K562 (cell line): ENCODE results near the gene SIRPG. TPM values are rescaled to one million over a fixed set of nuclear protein-coding genes. Genes with fewer than 3 reads are reported as not detected.

Experiments
- ATAC-seq: fragments of 200-7000 bp; cut with Tn5 transposase; 3 replicates; pipeline ENCODE4 v1.9.1; 2020; ENCODE audit warnings: moderate library complexity
- BruUV-seq: library from RNA; stranded (reverse); fragments of 400-500 nt; replicated peaks from 2 replicates; lab custom pipeline; 2021; lab: Mats Ljungman, UMichigan
- CTCF ChIA-PET: fragments of 300-600 bp; formaldehyde crosslinking; extraction: SDS; loops from one replicate; lab custom pipeline; 2021; ENCODE audit warnings: low intra/inter-chr PET ratio; lab: Yijun Ruan, JAX
- POLR2A ChIA-PET: fragments of 300-600, 350-650 bp; sonication (Branson Sonifier 250); formaldehyde crosslinking; extraction: SDS; loops from one replicate; lab custom pipeline; 2021; ENCODE audit warnings: antibody characterized with exemption, inconsistent platforms; lab: Yijun Ruan, JAX
- DNase-seq, 4 experiments: peaks; one replicate each; pipeline versions ENCODE4 v3.0.0 to v3.0.0-alpha.2; 2011 to 2018; ENCODE audit warnings: low spot score in 3 of 4, mixed read lengths in 3 of 4; ENCODE audit errors: extremely low read depth in 1 of 4
- FAIRE-seq: peaks from 2 replicates; lab custom pipeline; 2011; peaks lifted over from hg19 to GRCh38; lab: Jason Lieb, UNC
- H2AFZ ChIP-seq: 2 replicates; pipeline ENCODE4 v1.6.0; 2011; ENCODE audit warnings: low read depth, low read length, control low read depth, inconsistent platforms
- H3K27ac ChIP-seq: fragments of 200-600 bp; 3 replicates; pipeline ENCODE4 v1.8.0; 2011; ENCODE audit warnings: low read depth, mild to moderate bottlenecking, control low read depth, inconsistent platforms, low read length, moderate library complexity, mixed read lengths; ENCODE audit errors: extremely low read depth
- H3K27me3 ChIP-seq, 2 experiments: fragments of 300-600 bp in 1 of 2; 2 replicates in 1 of 2; 3 replicates in 1 of 2; pipeline versions ENCODE4 v1.6.0 to v1.8.0; 2011; ENCODE audit warnings: inconsistent platforms in 2 of 2, low read length in 2 of 2, mild to moderate bottlenecking in 1 of 2, mixed read lengths in 1 of 2, moderate library complexity in 1 of 2; ENCODE audit not compliant: control insufficient read depth in 2 of 2, insufficient read depth in 2 of 2
- H3K36me3 ChIP-seq: fragments of 300-600 bp; 3 replicates; pipeline ENCODE4 v1.8.0; 2011; ENCODE audit warnings: mild to moderate bottlenecking, low read length, inconsistent platforms; ENCODE audit not compliant: control insufficient read depth, insufficient read depth
- H3K4me1 ChIP-seq, 2 experiments: fragments of 200-600 bp in 1 of 2; replicated peaks in 1 of 2; 2 replicates in 1 of 2; 3 replicates in 1 of 2; pipeline versions ENCODE4 v1.5.1 to v1.8.0; 2011; ENCODE audit warnings: inconsistent platforms in 2 of 2, low read length in 2 of 2, mild to moderate bottlenecking in 1 of 2, mixed read lengths in 1 of 2, moderate library complexity in 1 of 2; ENCODE audit not compliant: control insufficient read depth in 2 of 2, insufficient read depth in 2 of 2
- H3K4me2 ChIP-seq: 2 replicates; pipeline ENCODE4 v1.6.1; 2011; ENCODE audit warnings: low read length, control low read depth, inconsistent platforms, mixed read lengths; ENCODE audit not compliant: insufficient read depth
- H3K4me3 ChIP-seq: fragments of 200-600 bp; sonication (generic), shearing (Covaris generic); 2 replicates; pipeline ENCODE4 v1.5.1; 2016; ENCODE audit warnings: control low read depth, inconsistent platforms
- H3K79me2 ChIP-seq: fragments of 200-600 bp; 3 replicates; pipeline ENCODE4 v1.8.0; 2011; ENCODE audit warnings: low read length, inconsistent platforms; ENCODE audit not compliant: control insufficient read depth, insufficient read depth
- H3K9ac ChIP-seq, 2 experiments: 2 replicates each; pipeline versions ENCODE4 v1.6.0 to v1.6.1; 2011; ENCODE audit warnings: low read depth in 2 of 2, low read length in 2 of 2, control low read depth in 1 of 2, inconsistent platforms in 1 of 2, mild to moderate bottlenecking in 1 of 2, mixed read lengths in 1 of 2; ENCODE audit not compliant: insufficient read depth in 1 of 2
- H3K9me1 ChIP-seq: one replicate; pipeline ENCODE4 v1.6.0; 2011; ENCODE audit warnings: inconsistent platforms, mild to moderate bottlenecking, low read length, moderate library complexity; ENCODE audit not compliant: control insufficient read depth, insufficient read depth
- H3K9me3 ChIP-seq: replicated peaks from 2 replicates; pipeline ENCODE4 v1.5.1; 2011; ENCODE audit warnings: low read depth, low read length, inconsistent platforms; ENCODE audit not compliant: control insufficient read depth, insufficient read depth
- H4K20me1 ChIP-seq: replicated peaks from 2 replicates; pipeline ENCODE4 v1.6.1; 2011; ENCODE audit warnings: low read length, inconsistent platforms, mixed read lengths; ENCODE audit not compliant: control insufficient read depth, insufficient read depth
- ATF3 ChIP-seq, 2 experiments: fragments of 450-650 bp in 1 of 2; sonication (generic) in 1 of 2; formaldehyde crosslinking in 1 of 2; IDR thresholded peaks in 1 of 2; conservative IDR thresholded peaks in 1 of 2; 2 replicates each; pipeline versions ENCODE4 v1.6.1 to v1.8.1; 2016 to 2023; ENCODE audit warnings: mild to moderate bottlenecking in 2 of 2, moderate library complexity in 2 of 2, inconsistent platforms in 1 of 2, missing genetic modification reagents in 1 of 2
- CREB3 ChIP-seq: fragments of 450-650 bp; conservative IDR thresholded peaks from 2 replicates; pipeline ENCODE4 v1.6.1; 2016; ENCODE audit warnings: missing genetic modification characterization, low read depth, mild to moderate bottlenecking, missing compliant biosample characterization, moderate library complexity
- DNMT1 ChIP-seq: fragments of 450-650 bp; IDR thresholded peaks from 2 replicates; pipeline ENCODE4 v1.6.1; 2016; ENCODE audit warnings: antibody characterized with exemption, mild to moderate bottlenecking
- E2F8 ChIP-seq: fragments of 450-650 bp; IDR thresholded peaks from 2 replicates; pipeline ENCODE4 v1.7.1; 2018; ENCODE audit warnings: mild to moderate bottlenecking, low read depth; ENCODE audit not compliant: partially characterized antibody
- GATA2 ChIP-seq: sonication (generic); formaldehyde crosslinking; IDR thresholded peaks from 2 replicates; pipeline ENCODE4 v1.4.0; 2020; ENCODE audit warnings: mild to moderate bottlenecking, missing genetic modification reagents
- NFRKB ChIP-seq: fragments of 450-650 bp; IDR thresholded peaks from 2 replicates; pipeline ENCODE4 v1.6.1; 2016; ENCODE audit warnings: low read depth
- PTBP1 ChIP-seq: fragments of 200-400 bp; formaldehyde crosslinking; IDR thresholded peaks from 2 replicates; pipeline ENCODE4 v1.6.1; 2017; ENCODE audit warnings: low read depth, low read length
- TCF7 ChIP-seq: sonication (generic); IDR thresholded peaks from 2 replicates; pipeline ENCODE4 v1.6.1; 2016; ENCODE audit warnings: antibody characterized with exemption, borderline replicate concordance
- XRCC3 ChIP-seq: fragments of 450-650 bp; IDR thresholded peaks from 2 replicates; pipeline ENCODE4 v1.6.1; 2017; ENCODE audit warnings: mild to moderate bottlenecking, moderate library complexity
- ZBTB8A ChIP-seq: fragments of 450-650 bp; IDR thresholded peaks from 2 replicates; pipeline ENCODE4 v1.6.1; 2018; ENCODE audit warnings: mild to moderate bottlenecking, moderate library complexity; ENCODE audit not compliant: partially characterized antibody
- ZNF311 ChIP-seq: fragments of 250-450 bp; sonication (Bioruptor Pico); IDR thresholded peaks from 2 replicates; pipeline ENCODE4 v1.4.0; 2020; ENCODE audit warnings: mild to moderate bottlenecking, moderate library complexity
- ZNF696 ChIP-seq: fragments of 250-450 bp; sonication (Bioruptor Pico); conservative IDR thresholded peaks from 2 replicates; pipeline ENCODE4 v1.4.0; 2020; ENCODE audit warnings: mild to moderate bottlenecking, moderate library complexity
- WGBS: fragments of 100-300 bp; shearing (Covaris generic); methylation state at CpG from one replicate; pipeline ENCODE4 v1.1.6; 2016; ENCODE audit warnings: low coverage, mixed read lengths; ENCODE audit not compliant: insufficient coverage; ENCODE audit errors: missing lambda C conversion rate; 5-methylcytosine and 5-hydroxymethylcytosine counted together
- in situ Hi-C: fragments of 300-500 bp; cut with MboI; formaldehyde crosslinking; loops from 4 replicates; pipeline ENCODE4 v1.15.0; 2018; ENCODE audit warnings: inconsistent platforms, mixed read lengths
- intact Hi-C: fragments of 100-400 bp; cut with micrococcal nuclease; formaldehyde crosslinking; loops from 2 replicates; pipeline ENCODE4 v1.14.2; 2022
- polyA plus RNA-seq, 8 experiments: library from polyadenylated mRNA; depleted of rRNA in 4 of 8; stranded (reverse) in 5 of 8; unstranded in 3 of 8; fragments of >200 nt; fragmentation: Nextera tagmentation in 2 of 8; fragmentation: Illumina TruSeq in 1 of 8; extraction: Ambion mirVana in 2 of 8; extraction: Trizol in 1 of 8; gene quantifications; 2 replicates each; pipeline versions ENCODE4 v1.2.1 to v1.2.3, GENCODE V29; 2011 to 2014; ENCODE audit warnings: inconsistent platforms in 1 of 8, missing spikeins in 1 of 8
- total RNA-seq, 7 experiments: library from RNA; depleted of rRNA in 6 of 7; stranded (reverse); fragments of >200 nt in 6 of 7; fragmentation: Illumina TruSeq in 2 of 7; extraction: Trizol in 2 of 7; gene quantifications; 2 replicates each; pipeline versions ENCODE4 v1.2.1 to v1.2.3, GENCODE V29; 2011 to 2021; ENCODE audit warnings: low replicate concordance in 1 of 7

Gene SIRPG
- total and polyA plus RNA-seq, 9 of the 15 experiments (the other 6 are each of a cell fraction or from before 2014, with no cell fraction given): not detected

- H3K27me3 ChIP-seq: peaks cover 0 to 9% of the 10 kb centered on the region in 2 experiments; a peak in 1 of 5 replicates
- WGBS: 7% methylated on average over 2 of the region's 5 CpGs
- in situ Hi-C loops: no loop called here
- H3K79me2 ChIP-seq: no peaks in the 10 kb centered on the region
- no peak overlapping the region for H3K4me2 ChIP-seq
- no peaks in the 10 kb centered on the region for H3K4me1 ChIP-seq
- FAIRE-seq (no peak), ATAC-seq (no peak), DNase-seq (no peak)
- intact Hi-C loops: no loop called here
- ChIA-PET POLR2A (no interaction called here), CTCF (no interaction called here)
- H3K9me3 ChIP-seq: no peaks in the 10 kb centered on the region
- no peaks in the 10 kb centered on the region for H3K9me1 ChIP-seq
- BruUV-seq: no TSS peak
- H2AFZ ChIP-seq: no peak overlapping the region
- no peaks in the 10 kb centered on the region for H4K20me1 ChIP-seq
- H3K4me3 ChIP-seq: no peak overlapping the region
- no peak overlapping the region for H3K9ac ChIP-seq
- H3K36me3 ChIP-seq: no peaks in the 10 kb centered on the region
- TF ChIP-seq TCF7: no peak
- no peak for TF ChIP-seq NFRKB
- TF ChIP-seq ZNF696 (CRISPR knock-in tag): no peak
- TF ChIP-seq ZBTB8A: no peak
- no peak overlapping the region for H3K27ac ChIP-seq
These were observed 27.4 kb downstream of the SIRPG start for GRCh38 chr20:1630186-1630585.

DNA sequence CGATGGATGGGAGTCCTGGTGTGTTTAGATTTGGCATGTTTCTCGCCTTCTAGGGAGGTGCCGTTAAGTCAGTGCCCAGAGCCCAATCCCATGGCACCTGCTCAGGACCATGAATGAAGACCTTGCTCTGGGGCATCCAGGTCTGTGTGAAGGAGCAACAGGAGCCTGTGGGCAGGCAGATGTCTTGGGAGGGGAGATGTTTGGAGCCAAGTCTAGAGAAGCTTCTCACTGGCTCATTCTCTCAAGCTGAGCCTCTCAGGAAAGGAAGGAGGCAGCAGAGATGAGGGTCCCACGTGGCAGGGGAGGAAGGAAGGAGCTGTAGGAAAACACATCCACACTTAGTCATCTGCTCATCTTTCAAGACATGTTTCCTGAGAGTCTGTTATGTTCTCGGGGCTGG lies 28.3 kb downstream of the SIRPG start:
- ChIA-PET CTCF (no interaction called here), POLR2A (interaction anchor here (0.6 kb wide), 1 partner anchor 571 kb away, joined by 3 read pairs; no protein-coding TSS in a partner anchor)
- intact Hi-C loops: no loop called here
- Histone ChIP-seq H3K9ac (no peak overlapping the region), H3K36me3 (no peaks in the 10 kb centered on the region), H3K27ac (no peak overlapping the region), H3K9me3 (no peaks in the 10 kb centered on the region), H3K27me3 (peaks cover 0 to 9% of the 10 kb centered on the region in 2 experiments; a peak in 1 of 5 replicates), H3K79me2 (no peaks in the 10 kb centered on the region), H4K20me1 (no peaks in the 10 kb centered on the region), H2AFZ (no peak overlapping the region), H3K4me2 (no peak overlapping the region), H3K9me1 (no peaks in the 10 kb centered on the region), H3K4me3 (no peak overlapping the region), H3K4me1 (no peaks in the 10 kb centered on the region)
- ATAC-seq (no peak), DNase-seq (no peak), FAIRE-seq (no peak)
- in situ Hi-C loops: loop anchor here (10.0 kb wide), 1 partner anchor 265 kb away; no protein-coding TSS in a partner anchor
- 0% methylated on average over 4 of the region's 5 CpGs for WGBS
- no TSS peak for BruUV-seq
- TF ChIP-seq ZNF311 (CRISPR knock-in tag) (no peak), XRCC3 (no peak), E2F8 (no peak), PTBP1 (no peak), ATF3 (IDR thresholded peaks at IDR 0.05) (no peak), ATF3 (CRISPR knock-in tag; conservative IDR thresholded peaks at IDR 0.05) (no peak), CREB3 (no peak), DNMT1 (no peak), GATA2 (CRISPR knock-in tag) (no peak)
